K562 (cell line): ENCODE measurements around the gene DDAH2. TPM values are rescaled to one million over a fixed set of nuclear protein-coding genes. Genes with fewer than 3 reads are reported as not detected.
A peak's percentile ranks its signal among the peaks of the same experiment; 100 is the strongest.

ENCODE experiments used
- ZNF347 ChIP-seq: fragments of 450-650 bp; formaldehyde crosslinking; IDR thresholded peaks from 2 replicates; pipeline ENCODE4 v1.4.0; 2020; ENCODE audit warnings: low read depth, mild to moderate bottlenecking, moderate library complexity
- polyA plus RNA-seq, 8 experiments: library from polyadenylated mRNA; depleted of rRNA in 4 of 8; stranded (reverse) in 5 of 8; unstranded in 3 of 8; fragments of >200 nt; fragmentation: Nextera tagmentation in 2 of 8; fragmentation: Illumina TruSeq in 1 of 8; extraction: Ambion mirVana in 2 of 8; extraction: Trizol in 1 of 8; gene quantifications; 2 replicates each; pipeline versions ENCODE4 v1.2.1 to v1.2.3, GENCODE V29; 2011 to 2014; ENCODE audit warnings: inconsistent platforms in 1 of 8, missing spikeins in 1 of 8
- total RNA-seq, 7 experiments: library from RNA; depleted of rRNA in 6 of 7; stranded (reverse); fragments of >200 nt in 6 of 7; fragmentation: Illumina TruSeq in 2 of 7; extraction: Trizol in 2 of 7; gene quantifications; 2 replicates each; pipeline versions ENCODE4 v1.2.1 to v1.2.3, GENCODE V29; 2011 to 2021; ENCODE audit warnings: low replicate concordance in 1 of 7
- TF ChIP-seq, protein P1 (sequence below): fragments of 200-600 bp; sonication (generic); IDR thresholded peaks from one replicate; pipeline ENCODE4 v1.6.1; 2012; ENCODE audit warnings: mild to moderate bottlenecking, low read depth, low read length, inconsistent platforms
- TF ChIP-seq, protein P2 (sequence below): sonication (generic); formaldehyde crosslinking; IDR thresholded peaks from 2 replicates; pipeline ENCODE4 v1.8.0; 2022; ENCODE audit warnings: mild to moderate bottlenecking, missing genetic modification reagents
- TF ChIP-seq, protein P3 (sequence below), 2 experiments: fragments of 450-650 bp in 1 of 2; sonication (generic) in 1 of 2; formaldehyde crosslinking in 1 of 2; IDR thresholded peaks; 2 replicates each; pipeline versions ENCODE4 v1.7.1 to v1.9.0; 2016 to 2022; ENCODE audit warnings: inconsistent platforms in 1 of 2, mild to moderate bottlenecking in 1 of 2, missing genetic modification reagents in 1 of 2

Gene DDAH2
- total and polyA plus RNA-seq, 9 of the 15 experiments (the other 6 are each of a cell fraction or from before 2014, with no cell fraction given), result 1.8 to 45.4 (median 21.4) TPM

DNA sequence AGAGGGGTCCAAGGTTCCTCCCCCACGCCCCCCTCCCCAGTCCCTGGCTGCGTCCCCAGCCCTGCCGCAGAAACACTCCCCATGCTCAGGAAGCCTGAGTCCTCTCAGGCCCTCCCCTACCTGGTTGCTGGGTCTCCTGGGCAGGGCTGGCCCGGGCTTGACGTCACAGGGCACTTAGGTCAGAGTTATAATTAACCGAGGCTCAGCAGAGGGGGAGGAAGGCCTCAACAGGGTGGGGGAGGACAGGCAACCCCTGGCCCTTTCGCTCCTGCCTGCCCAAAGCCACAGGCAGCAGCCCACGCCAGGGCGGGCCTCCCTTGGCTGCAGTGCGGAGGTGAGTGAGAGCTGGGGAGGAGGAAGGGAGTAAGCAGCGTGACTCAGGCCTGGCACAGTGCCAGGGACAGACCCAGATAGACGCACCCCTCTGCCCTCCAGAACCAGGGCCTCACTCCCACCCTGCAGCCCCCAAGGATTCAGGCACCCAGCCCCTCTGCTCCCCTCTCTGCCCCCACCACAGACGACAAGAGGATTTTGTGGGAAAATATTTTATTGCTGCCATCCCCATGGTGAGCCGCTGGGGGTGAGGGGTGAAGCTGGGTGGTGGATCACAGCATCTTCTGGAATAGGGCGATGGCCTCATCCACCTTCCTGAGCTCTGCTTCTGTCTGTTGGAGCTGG is 48.0 kb upstream of the DDAH2 start, which contains the start of gene VWA7 (continued):
- TF ChIP-seq, protein P1, sequence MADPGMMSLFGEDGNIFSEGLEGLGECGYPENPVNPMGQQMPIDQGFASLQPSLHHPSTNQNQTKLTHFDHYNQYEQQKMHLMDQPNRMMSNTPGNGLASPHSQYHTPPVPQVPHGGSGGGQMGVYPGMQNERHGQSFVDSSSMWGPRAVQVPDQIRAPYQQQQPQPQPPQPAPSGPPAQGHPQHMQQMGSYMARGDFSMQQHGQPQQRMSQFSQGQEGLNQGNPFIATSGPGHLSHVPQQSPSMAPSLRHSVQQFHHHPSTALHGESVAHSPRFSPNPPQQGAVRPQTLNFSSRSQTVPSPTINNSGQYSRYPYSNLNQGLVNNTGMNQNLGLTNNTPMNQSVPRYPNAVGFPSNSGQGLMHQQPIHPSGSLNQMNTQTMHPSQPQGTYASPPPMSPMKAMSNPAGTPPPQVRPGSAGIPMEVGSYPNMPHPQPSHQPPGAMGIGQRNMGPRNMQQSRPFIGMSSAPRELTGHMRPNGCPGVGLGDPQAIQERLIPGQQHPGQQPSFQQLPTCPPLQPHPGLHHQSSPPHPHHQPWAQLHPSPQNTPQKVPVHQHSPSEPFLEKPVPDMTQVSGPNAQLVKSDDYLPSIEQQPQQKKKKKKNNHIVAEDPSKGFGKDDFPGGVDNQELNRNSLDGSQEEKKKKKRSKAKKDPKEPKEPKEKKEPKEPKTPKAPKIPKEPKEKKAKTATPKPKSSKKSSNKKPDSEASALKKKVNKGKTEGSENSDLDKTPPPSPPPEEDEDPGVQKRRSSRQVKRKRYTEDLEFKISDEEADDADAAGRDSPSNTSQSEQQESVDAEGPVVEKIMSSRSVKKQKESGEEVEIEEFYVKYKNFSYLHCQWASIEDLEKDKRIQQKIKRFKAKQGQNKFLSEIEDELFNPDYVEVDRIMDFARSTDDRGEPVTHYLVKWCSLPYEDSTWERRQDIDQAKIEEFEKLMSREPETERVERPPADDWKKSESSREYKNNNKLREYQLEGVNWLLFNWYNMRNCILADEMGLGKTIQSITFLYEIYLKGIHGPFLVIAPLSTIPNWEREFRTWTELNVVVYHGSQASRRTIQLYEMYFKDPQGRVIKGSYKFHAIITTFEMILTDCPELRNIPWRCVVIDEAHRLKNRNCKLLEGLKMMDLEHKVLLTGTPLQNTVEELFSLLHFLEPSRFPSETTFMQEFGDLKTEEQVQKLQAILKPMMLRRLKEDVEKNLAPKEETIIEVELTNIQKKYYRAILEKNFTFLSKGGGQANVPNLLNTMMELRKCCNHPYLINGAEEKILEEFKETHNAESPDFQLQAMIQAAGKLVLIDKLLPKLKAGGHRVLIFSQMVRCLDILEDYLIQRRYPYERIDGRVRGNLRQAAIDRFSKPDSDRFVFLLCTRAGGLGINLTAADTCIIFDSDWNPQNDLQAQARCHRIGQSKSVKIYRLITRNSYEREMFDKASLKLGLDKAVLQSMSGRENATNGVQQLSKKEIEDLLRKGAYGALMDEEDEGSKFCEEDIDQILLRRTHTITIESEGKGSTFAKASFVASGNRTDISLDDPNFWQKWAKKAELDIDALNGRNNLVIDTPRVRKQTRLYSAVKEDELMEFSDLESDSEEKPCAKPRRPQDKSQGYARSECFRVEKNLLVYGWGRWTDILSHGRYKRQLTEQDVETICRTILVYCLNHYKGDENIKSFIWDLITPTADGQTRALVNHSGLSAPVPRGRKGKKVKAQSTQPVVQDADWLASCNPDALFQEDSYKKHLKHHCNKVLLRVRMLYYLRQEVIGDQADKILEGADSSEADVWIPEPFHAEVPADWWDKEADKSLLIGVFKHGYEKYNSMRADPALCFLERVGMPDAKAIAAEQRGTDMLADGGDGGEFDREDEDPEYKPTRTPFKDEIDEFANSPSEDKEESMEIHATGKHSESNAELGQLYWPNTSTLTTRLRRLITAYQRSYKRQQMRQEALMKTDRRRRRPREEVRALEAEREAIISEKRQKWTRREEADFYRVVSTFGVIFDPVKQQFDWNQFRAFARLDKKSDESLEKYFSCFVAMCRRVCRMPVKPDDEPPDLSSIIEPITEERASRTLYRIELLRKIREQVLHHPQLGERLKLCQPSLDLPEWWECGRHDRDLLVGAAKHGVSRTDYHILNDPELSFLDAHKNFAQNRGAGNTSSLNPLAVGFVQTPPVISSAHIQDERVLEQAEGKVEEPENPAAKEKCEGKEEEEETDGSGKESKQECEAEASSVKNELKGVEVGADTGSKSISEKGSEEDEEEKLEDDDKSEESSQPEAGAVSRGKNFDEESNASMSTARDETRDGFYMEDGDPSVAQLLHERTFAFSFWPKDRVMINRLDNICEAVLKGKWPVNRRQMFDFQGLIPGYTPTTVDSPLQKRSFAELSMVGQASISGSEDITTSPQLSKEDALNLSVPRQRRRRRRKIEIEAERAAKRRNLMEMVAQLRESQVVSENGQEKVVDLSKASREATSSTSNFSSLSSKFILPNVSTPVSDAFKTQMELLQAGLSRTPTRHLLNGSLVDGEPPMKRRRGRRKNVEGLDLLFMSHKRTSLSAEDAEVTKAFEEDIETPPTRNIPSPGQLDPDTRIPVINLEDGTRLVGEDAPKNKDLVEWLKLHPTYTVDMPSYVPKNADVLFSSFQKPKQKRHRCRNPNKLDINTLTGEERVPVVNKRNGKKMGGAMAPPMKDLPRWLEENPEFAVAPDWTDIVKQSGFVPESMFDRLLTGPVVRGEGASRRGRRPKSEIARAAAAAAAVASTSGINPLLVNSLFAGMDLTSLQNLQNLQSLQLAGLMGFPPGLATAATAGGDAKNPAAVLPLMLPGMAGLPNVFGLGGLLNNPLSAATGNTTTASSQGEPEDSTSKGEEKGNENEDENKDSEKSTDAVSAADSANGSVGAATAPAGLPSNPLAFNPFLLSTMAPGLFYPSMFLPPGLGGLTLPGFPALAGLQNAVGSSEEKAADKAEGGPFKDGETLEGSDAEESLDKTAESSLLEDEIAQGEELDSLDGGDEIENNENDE, result peak; percentile 10
- no peak for TF ChIP-seq ZNF347
- TF ChIP-seq, protein P2, sequence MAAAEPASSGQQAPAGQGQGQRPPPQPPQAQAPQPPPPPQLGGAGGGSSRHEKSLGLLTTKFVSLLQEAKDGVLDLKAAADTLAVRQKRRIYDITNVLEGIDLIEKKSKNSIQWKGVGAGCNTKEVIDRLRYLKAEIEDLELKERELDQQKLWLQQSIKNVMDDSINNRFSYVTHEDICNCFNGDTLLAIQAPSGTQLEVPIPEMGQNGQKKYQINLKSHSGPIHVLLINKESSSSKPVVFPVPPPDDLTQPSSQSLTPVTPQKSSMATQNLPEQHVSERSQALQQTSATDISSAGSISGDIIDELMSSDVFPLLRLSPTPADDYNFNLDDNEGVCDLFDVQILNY (CRISPR knock-in tag), result no peak; the same call in 1 of the 2 replicates
- TF ChIP-seq, protein P3, sequence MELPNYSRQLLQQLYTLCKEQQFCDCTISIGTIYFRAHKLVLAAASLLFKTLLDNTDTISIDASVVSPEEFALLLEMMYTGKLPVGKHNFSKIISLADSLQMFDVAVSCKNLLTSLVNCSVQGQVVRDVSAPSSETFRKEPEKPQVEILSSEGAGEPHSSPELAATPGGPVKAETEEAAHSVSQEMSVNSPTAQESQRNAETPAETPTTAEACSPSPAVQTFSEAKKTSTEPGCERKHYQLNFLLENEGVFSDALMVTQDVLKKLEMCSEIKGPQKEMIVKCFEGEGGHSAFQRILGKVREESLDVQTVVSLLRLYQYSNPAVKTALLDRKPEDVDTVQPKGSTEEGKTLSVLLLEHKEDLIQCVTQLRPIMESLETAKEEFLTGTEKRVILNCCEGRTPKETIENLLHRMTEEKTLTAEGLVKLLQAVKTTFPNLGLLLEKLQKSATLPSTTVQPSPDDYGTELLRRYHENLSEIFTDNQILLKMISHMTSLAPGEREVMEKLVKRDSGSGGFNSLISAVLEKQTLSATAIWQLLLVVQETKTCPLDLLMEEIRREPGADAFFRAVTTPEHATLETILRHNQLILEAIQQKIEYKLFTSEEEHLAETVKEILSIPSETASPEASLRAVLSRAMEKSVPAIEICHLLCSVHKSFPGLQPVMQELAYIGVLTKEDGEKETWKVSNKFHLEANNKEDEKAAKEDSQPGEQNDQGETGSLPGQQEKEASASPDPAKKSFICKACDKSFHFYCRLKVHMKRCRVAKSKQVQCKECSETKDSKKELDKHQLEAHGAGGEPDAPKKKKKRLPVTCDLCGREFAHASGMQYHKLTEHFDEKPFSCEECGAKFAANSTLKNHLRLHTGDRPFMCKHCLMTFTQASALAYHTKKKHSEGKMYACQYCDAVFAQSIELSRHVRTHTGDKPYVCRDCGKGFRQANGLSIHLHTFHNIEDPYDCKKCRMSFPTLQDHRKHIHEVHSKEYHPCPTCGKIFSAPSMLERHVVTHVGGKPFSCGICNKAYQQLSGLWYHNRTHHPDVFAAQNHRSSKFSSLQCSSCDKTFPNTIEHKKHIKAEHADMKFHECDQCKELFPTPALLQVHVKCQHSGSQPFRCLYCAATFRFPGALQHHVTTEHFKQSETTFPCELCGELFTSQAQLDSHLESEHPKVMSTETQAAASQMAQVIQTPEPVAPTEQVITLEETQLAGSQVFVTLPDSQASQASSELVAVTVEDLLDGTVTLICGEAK (IDR thresholded peaks at IDR 0.05), result 0 out of 2 replicates have a peak, but pooled peaks have one; percentile 36
- TF ChIP-seq, protein P3 (CRISPR knock-in tag; IDR thresholded peaks at IDR 0.05), result no peak
